A549 (cell line): ENCODE data around the gene ESPN.

ENCODE experiments used
- CHD2 ChIP-seq: fragments of 150-350 bp; IDR thresholded peaks from 2 replicates; pipeline ENCODE4 v1.6.1; 2014; ENCODE audit warnings: low read length; ENCODE audit not compliant: partially characterized antibody
- CTCF ChIP-seq: fragments of >200 bp; sonication (Bioruptor Twin); formaldehyde crosslinking; IDR thresholded peaks from 3 replicates; pipeline ENCODE4 v1.5.1; 2016
- E2F6 ChIP-seq: IDR thresholded peaks from 2 replicates; pipeline ENCODE4 v1.6.1; 2012; ENCODE audit warnings: low read depth, borderline replicate concordance
- EP300 ChIP-seq, 2 experiments: fragments of >200 bp; sonication (Bioruptor Twin); formaldehyde crosslinking; IDR thresholded peaks; 2 replicates in 1 of 2; 3 replicates in 1 of 2; pipeline ENCODE4 v1.6.1; 2016 to 2017
- ESRRA ChIP-seq: fragments of 150-350 bp; IDR thresholded peaks from 2 replicates; pipeline ENCODE4 v1.6.1; 2014; ENCODE audit warnings: mild to moderate bottlenecking, low read length, borderline replicate concordance
- HDAC2 ChIP-seq: fragments of 200-600 bp; sonication (generic); IDR thresholded peaks from 2 replicates; pipeline ENCODE4 v1.6.1; 2016
- JUNB ChIP-seq: fragments of >200 bp; sonication (Bioruptor Twin); formaldehyde crosslinking; IDR thresholded peaks from 2 replicates; pipeline ENCODE4 v1.6.1; 2016
- MAFK ChIP-seq: fragments of 450-650 bp; IDR thresholded peaks from 2 replicates; pipeline ENCODE4 v1.6.1; 2014; ENCODE audit not compliant: partially characterized antibody
- MYC ChIP-seq: IDR thresholded peaks from 2 replicates; pipeline ENCODE4 v1.6.1; 2012; ENCODE audit warnings: mild to moderate bottlenecking, inconsistent platforms, low read length, improper control_type of control experiment, borderline replicate concordance
- NR3C1 ChIP-seq: fragments of >200 bp; sonication (Bioruptor Twin); formaldehyde crosslinking; IDR thresholded peaks from 3 replicates; pipeline ENCODE4 v1.6.1; 2017
- PHF8 ChIP-seq: fragments of 200-600 bp; sonication (generic); IDR thresholded peaks from 2 replicates; pipeline ENCODE4 v1.6.1; 2016; ENCODE audit warnings: low read depth, mild to moderate bottlenecking, antibody characterized with exemption, moderate library complexity, borderline replicate concordance
- RCOR1 ChIP-seq: fragments of 150-350 bp; IDR thresholded peaks from 2 replicates; pipeline ENCODE4 v1.6.1; 2014; ENCODE audit warnings: antibody characterized with exemption, low read length, low read depth

- TF ChIP-seq RCOR1 (no peak), EP300 (IDR thresholded peaks at IDR 0.05) (no peak), NR3C1 (no peak), CTCF (no peak), HDAC2 (no peak), JUNB (no peak), CHD2 (no peak), ESRRA (no peak), MYC (no peak), PHF8 (no peak), E2F6 (no peak), MAFK (no peak)
Observed at GRCh38 chr1:6464915-6465314, 40.3 kb downstream of the ESPN start.
